H9 (cell line): ENCODE results near the gene NSG1. TPM values are rescaled to one million over a fixed set of nuclear protein-coding genes. Genes with fewer than 3 reads are reported as not detected.

Source experiments
- DNase-seq: peaks from one replicate; pipeline ENCODE4 v3.0.0-alpha.2; 2017
- H2AFZ ChIP-seq: one replicate; pipeline ENCODE4 v1.6.1; 2013; ENCODE audit warnings: mild to moderate bottlenecking, low read length, control low read depth, moderate library complexity
- H2AK5ac ChIP-seq: 2 replicates; pipeline ENCODE4 v1.6.1; 2013; ENCODE audit warnings: low read length, control low read depth, mixed read lengths; ENCODE audit not compliant: insufficient read length
- H2BK120ac ChIP-seq: one replicate; pipeline ENCODE4 v1.6.1; 2013; ENCODE audit warnings: low read depth, mild to moderate bottlenecking, low read length, control low read depth, inconsistent platforms; ENCODE audit not compliant: poor library complexity, severe bottlenecking
- H2BK12ac ChIP-seq: 2 replicates; pipeline ENCODE4 v1.6.1; 2013; ENCODE audit warnings: low read length, control low read depth, mixed read lengths, low read depth; ENCODE audit not compliant: insufficient read length
- H2BK15ac ChIP-seq: 2 replicates; pipeline ENCODE4 v1.6.1; 2013; ENCODE audit warnings: low read depth, low read length, control low read depth
- H2BK20ac ChIP-seq: one replicate; pipeline ENCODE4 v1.6.1; 2013; ENCODE audit warnings: low read depth, mild to moderate bottlenecking, low read length, control low read depth, inconsistent platforms; ENCODE audit not compliant: poor library complexity, severe bottlenecking
- H2BK5ac ChIP-seq: 2 replicates; pipeline ENCODE4 v1.6.1; 2013; ENCODE audit warnings: low read length, control low read depth, mixed read lengths; ENCODE audit not compliant: insufficient read length
- H3K14ac ChIP-seq: 2 replicates; pipeline ENCODE4 v1.6.1; 2013; ENCODE audit warnings: low read length, control low read depth; ENCODE audit not compliant: insufficient read depth
- H3K18ac ChIP-seq: 2 replicates; pipeline ENCODE4 v1.6.1; 2013; ENCODE audit warnings: low read depth, mild to moderate bottlenecking, mixed read lengths, low read length, control low read depth; ENCODE audit not compliant: insufficient read length
- H3K23ac ChIP-seq: 2 replicates; pipeline ENCODE4 v1.6.1; 2013; ENCODE audit warnings: low read length, control low read depth, mixed read lengths, low read depth; ENCODE audit not compliant: insufficient read length
- H3K23me2 ChIP-seq: 2 replicates; pipeline ENCODE4 v1.6.1; 2013; ENCODE audit warnings: low read depth, mild to moderate bottlenecking, mixed read lengths, low read length, control low read depth; ENCODE audit not compliant: insufficient read length, poor library complexity, severe bottlenecking
- H3K27ac ChIP-seq: 2 replicates; pipeline ENCODE4 v1.5.1; 2013; ENCODE audit warnings: low read length, control low read depth, mixed read lengths, low read depth; ENCODE audit not compliant: insufficient read length
- H3K27me3 ChIP-seq: 2 replicates; pipeline ENCODE4 v1.6.1; 2013; ENCODE audit warnings: low read length, control low read depth, inconsistent platforms; ENCODE audit not compliant: insufficient read depth
- H3K4ac ChIP-seq: 2 replicates; pipeline ENCODE4 v1.6.1; 2013; ENCODE audit warnings: low read depth, mild to moderate bottlenecking, control low read depth, inconsistent platforms, low read length, moderate library complexity
- H3K4me1 ChIP-seq: 2 replicates; pipeline ENCODE4 v1.6.1; 2013; ENCODE audit warnings: low read length, control low read depth, inconsistent platforms; ENCODE audit not compliant: insufficient read depth
- H3K4me2 ChIP-seq: 2 replicates; pipeline ENCODE4 v1.6.1; 2013; ENCODE audit warnings: low read length, control low read depth, mixed read lengths; ENCODE audit not compliant: insufficient read length, insufficient read depth
- H3K56ac ChIP-seq: 2 replicates; pipeline ENCODE4 v1.6.1; 2013; ENCODE audit warnings: low read depth, mild to moderate bottlenecking, mixed read lengths, low read length, control low read depth; ENCODE audit not compliant: insufficient read length
- H3K79me1 ChIP-seq: 2 replicates; pipeline ENCODE4 v1.6.1; 2013; ENCODE audit warnings: low read depth, mild to moderate bottlenecking, moderate library complexity, low read length, control low read depth, inconsistent platforms; ENCODE audit not compliant: insufficient read depth, poor library complexity, severe bottlenecking
- H3K79me2 ChIP-seq: 2 replicates; pipeline ENCODE4 v1.6.1; 2013; ENCODE audit warnings: low read length, control low read depth, inconsistent platforms; ENCODE audit not compliant: insufficient read depth
- H3K9ac ChIP-seq: 2 replicates; pipeline ENCODE4 v1.6.1; 2013; ENCODE audit warnings: low read length, control low read depth, mixed read lengths; ENCODE audit not compliant: insufficient read length; ENCODE audit errors: extremely low read depth
- H3K9me3 ChIP-seq: one replicate; pipeline ENCODE4 v1.6.1; 2013; ENCODE audit warnings: low read depth, low read length, inconsistent platforms; ENCODE audit not compliant: control insufficient read depth
- H3T11ph ChIP-seq: one replicate; pipeline ENCODE4 v1.6.1; 2013; ENCODE audit warnings: mild to moderate bottlenecking, low read length, control low read depth, inconsistent platforms
- H4K20me1 ChIP-seq: one replicate; pipeline ENCODE4 v1.6.1; 2013; ENCODE audit not compliant: control insufficient read depth, insufficient read length, insufficient read depth
- H4K5ac ChIP-seq: 2 replicates; pipeline ENCODE4 v1.6.1; 2013; ENCODE audit warnings: low read depth, mild to moderate bottlenecking, mixed read lengths, low read length, control low read depth; ENCODE audit not compliant: insufficient read length
- H4K8ac ChIP-seq: replicated peaks from 2 replicates; pipeline ENCODE4 v1.6.1; 2013; ENCODE audit warnings: low read length, control low read depth, mixed read lengths, low read depth; ENCODE audit not compliant: insufficient read length
- H4K91ac ChIP-seq: 2 replicates; pipeline ENCODE4 v1.6.1; 2013; ENCODE audit warnings: low read depth, mild to moderate bottlenecking, moderate library complexity, mixed read lengths, low read length, control low read depth; ENCODE audit not compliant: insufficient read length
- H3K27ac Mint-ChIP-seq, 3 experiments: 2 replicates in 2 of 3; 3 replicates in 1 of 3; pipeline ENCODE4 v1.8.0; 2020 to 2021; ENCODE audit warnings: mixed read lengths in 3 of 3, mild to moderate bottlenecking in 1 of 3, moderate library complexity in 1 of 3
- H3K27me3 Mint-ChIP-seq: 2 replicates; pipeline ENCODE4 v1.8.0; 2021; ENCODE audit warnings: low read depth, mild to moderate bottlenecking, moderate library complexity, mixed read lengths
- H3K36me3 Mint-ChIP-seq, 3 experiments: 2 replicates in 2 of 3; 3 replicates in 1 of 3; pipeline ENCODE4 v1.8.0; 2020 to 2021; ENCODE audit warnings: low read depth in 3 of 3, mixed read lengths in 3 of 3; ENCODE audit not compliant: insufficient read depth in 1 of 3
- H3K4me1 Mint-ChIP-seq, 2 experiments: 2 replicates each; pipeline ENCODE4 v1.8.0; 2020; ENCODE audit warnings: mixed read lengths in 2 of 2
- H3K4me3 Mint-ChIP-seq, 2 experiments: 2 replicates in 1 of 2; 3 replicates in 1 of 2; pipeline ENCODE4 v1.8.0; 2020 to 2021; ENCODE audit warnings: mild to moderate bottlenecking in 2 of 2, mixed read lengths in 2 of 2, moderate library complexity in 1 of 2
- H3K9me3 Mint-ChIP-seq, 2 experiments: 2 replicates in 1 of 2; 3 replicates in 1 of 2; pipeline ENCODE4 v1.8.0; 2020; ENCODE audit warnings: mild to moderate bottlenecking in 2 of 2, mixed read lengths in 2 of 2, moderate library complexity in 1 of 2
- CTCF ChIP-seq: fragments of 200-600 bp; sonication (generic); conservative IDR thresholded peaks from 3 replicates; pipeline ENCODE4 v1.8.0; 2021; ENCODE audit warnings: antibody characterized with exemption, mild to moderate bottlenecking
- WGBS: extraction: QIAGEN DNeasy Blood & Tissue Kit; methylation state at CpG from one replicate; pipeline ENCODE4 v1.1.7; 2013; ENCODE audit warnings: missing lambda C conversion rate, low lambda C conversion rate, mixed read lengths; ENCODE audit not compliant: insufficient read length; ENCODE audit errors: extremely low coverage; 5-methylcytosine and 5-hydroxymethylcytosine counted together
- total RNA-seq: library from RNA; stranded (reverse); gene quantifications from 2 replicates; pipeline ENCODE4 v1.2.1, GENCODE V29; 2021

The NSG1 gene
- total RNA-seq, 1 experiment from 2014 or later: 9.3 TPM

- Mint-ChIP-seq H3K4me1 (peaks cover 0 to 4% of the 10 kb centered on the region in 2 experiments; a peak in 1 of 4 replicates), H3K9me3 (peaks cover 0 to 2% of the 10 kb centered on the region in 2 experiments; a peak in 1 of 5 replicates), H3K36me3 (peaks cover 0 to 4% (median 0%) of the 10 kb centered on the region in 3 experiments; a peak in 3 of 7 replicates), H3K4me3 (no peak overlapping the region), H3K27me3 (no peaks in the 10 kb centered on the region; the same call in 1 of the 2 replicates), H3K27ac (no peak overlapping the region; a peak in 1 of 7 replicates)
- H3K4ac ChIP-seq: no peak overlapping the region
- no peak overlapping the region for H2BK12ac ChIP-seq
- no peak overlapping the region for H2BK120ac ChIP-seq
- no CpG with 5 or more reads among the region's 15 CpGs for WGBS
- no peaks in the 10 kb centered on the region for H3K27me3 ChIP-seq
- H3K23me2 ChIP-seq: no peaks in the 10 kb centered on the region
- H4K20me1 ChIP-seq: no peaks in the 10 kb centered on the region
- H4K91ac ChIP-seq: no peak overlapping the region
- no peak overlapping the region for H3K4me2 ChIP-seq
- no peak overlapping the region for H3K23ac ChIP-seq
- H3K9me3 ChIP-seq: no peaks in the 10 kb centered on the region
- H3K79me1 ChIP-seq: no peaks in the 10 kb centered on the region
- H2AK5ac ChIP-seq: no peak overlapping the region
- DNase-seq: no peak
- H4K8ac ChIP-seq: no peak overlapping the region
- H3K9ac ChIP-seq: no peak overlapping the region
- no peak overlapping the region for H3K18ac ChIP-seq
- H3K56ac ChIP-seq: no peak overlapping the region
- no peak overlapping the region for H2AFZ ChIP-seq
- no peak overlapping the region for H4K5ac ChIP-seq
- H3K4me1 ChIP-seq: no peaks in the 10 kb centered on the region
- no peak overlapping the region; the same call in 1 of the 2 replicates for H3K14ac ChIP-seq
- H2BK20ac ChIP-seq: no peak overlapping the region
- no peak overlapping the region for H3K27ac ChIP-seq
- TF ChIP-seq CTCF: no peak
- no peak overlapping the region for H3T11ph ChIP-seq
- no peak overlapping the region for H2BK5ac ChIP-seq
- no peaks in the 10 kb centered on the region for H3K79me2 ChIP-seq
- no peak overlapping the region for H2BK15ac ChIP-seq
These were observed 23.4 kb downstream of the NSG1 start for GRCh38 chr4:4410271-4410670.
